Left cardiac atrium (tissue), 4 donors: ENCODE results near the gene HYOU1. TPM values are rescaled to one million over a fixed set of nuclear protein-coding genes. Genes with fewer than 3 reads are reported as not detected.
"Not testable (repeated sequence)": the region's sequence is repeated elsewhere in the genome, so short reads cannot be mapped to it uniquely, and the experiment has no call there.

Experiments
- ATAC-seq, 2 donors: fragments of 200-7000 bp; cut with Tn5 transposase; one replicate each; pipeline ENCODE4 v1.9.1; 2020; ENCODE audit warnings: mild to moderate bottlenecking in 2 of 2, moderate library complexity in 2 of 2
- DNase-seq: peaks from one replicate; pipeline ENCODE4 v3.0.0-alpha.2; 2020
- intact Hi-C, 2 donors: fragments of 100-400 bp; cut with DNase I; formaldehyde crosslinking; loops; one replicate each; pipeline versions ENCODE4 v1.14.1 to v1.15.1; 2022 to 2023
- total RNA-seq, 2 donors: library from RNA; stranded (reverse); fragmentation: NEBNext Ultra II Directional; extraction: Animal tissue kit (Norgen Biotek cat#: 25700); gene quantifications; one replicate each; pipeline ENCODE4 v1.2.1, GENCODE V29; 2021
- donor health status: DM: no; HTN: yes; CAD: no.
- donor health status: DM: no; HTN: yes; CAD: no; lungs with severe emphysema.
- donor health status: DM: yes; HTN: yes; CAD: no.
- donor health status: Dilated cardiomyopathy.

HYOU1 gene
- total RNA-seq, 2 donors from 2014 or later: 114 to 122 TPM

DNA sequence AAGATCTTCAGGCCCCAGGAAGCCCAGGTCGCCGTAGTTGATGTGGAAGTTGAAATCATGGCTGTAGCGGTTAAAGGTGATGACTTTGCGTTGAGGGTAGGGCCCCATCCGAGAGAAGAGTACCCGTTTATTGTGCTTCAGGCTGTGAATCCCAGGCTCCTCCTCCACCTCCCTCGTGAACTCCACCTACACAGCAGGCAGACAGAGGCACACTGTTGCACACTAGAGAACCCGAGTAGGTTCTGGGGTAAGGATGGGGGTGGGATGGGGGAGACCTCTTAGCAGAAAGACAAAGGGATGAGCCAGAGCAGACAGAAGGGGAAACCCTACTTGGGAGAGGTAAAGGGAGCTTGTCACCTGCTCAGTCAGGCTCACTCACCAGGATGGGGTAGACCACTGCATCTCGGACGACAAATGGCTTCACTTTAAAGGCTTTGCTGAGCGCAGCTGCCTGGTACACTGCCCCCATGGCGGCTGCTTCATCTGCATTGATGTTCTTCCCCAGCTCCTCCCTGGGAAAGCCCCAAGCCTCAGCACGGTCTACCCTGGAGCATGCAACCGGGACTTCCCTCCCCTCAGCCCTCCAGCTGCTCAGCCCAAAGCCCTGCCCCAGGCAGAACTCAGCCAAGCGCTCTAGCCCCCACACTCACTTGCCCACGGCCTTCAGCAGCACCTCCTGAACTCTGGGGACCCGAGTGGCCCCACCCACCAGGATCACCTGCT, 5.4 kb downstream of the HYOU1 start:
- intact Hi-C loops: no loop called here
- no peak for ATAC-seq
- DNase-seq: no peak

DNA sequence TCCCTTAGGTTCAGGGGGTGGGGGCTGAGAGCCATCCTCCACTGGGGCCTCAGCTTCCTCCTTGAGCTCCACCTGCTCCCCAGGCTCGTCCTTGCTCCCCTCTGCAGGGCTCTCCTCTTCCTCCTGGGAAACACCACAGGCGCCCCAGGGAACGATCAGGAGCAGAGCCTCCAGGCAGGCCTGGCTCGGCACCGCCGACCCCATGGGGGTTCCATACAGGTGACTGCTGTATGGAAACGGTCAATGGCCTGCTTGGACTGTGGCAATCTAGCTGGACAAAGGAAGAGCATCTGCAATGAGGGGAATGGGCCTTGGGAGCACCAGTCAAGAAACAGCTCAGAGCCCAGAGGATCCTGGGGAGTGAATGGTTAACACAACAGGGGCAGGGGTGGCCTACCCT, 7.9 kb downstream of the HYOU1 start:
- intact Hi-C loops: no loop called here
- ATAC-seq (no peak), DNase-seq (no peak)

DNA sequence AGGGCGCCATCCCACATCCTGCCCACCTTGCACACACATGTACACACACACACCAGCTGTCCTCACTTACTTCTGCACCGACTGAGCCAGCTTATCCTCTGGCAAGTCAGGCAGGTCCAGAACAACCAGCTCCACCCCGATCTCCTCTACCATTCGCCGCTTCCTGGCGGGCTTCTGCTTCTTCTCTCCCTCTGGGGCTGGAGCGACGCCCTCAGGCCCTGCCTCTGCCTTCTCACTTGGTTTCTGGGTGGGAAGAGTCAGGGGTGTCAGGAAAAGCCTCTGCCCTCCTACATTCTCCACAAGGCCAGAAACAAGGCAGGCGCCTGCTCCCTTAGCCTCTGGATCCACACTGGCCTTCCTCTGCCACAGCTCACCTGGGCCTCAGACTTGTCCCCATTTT, 8.4 kb downstream of the HYOU1 start:
- DNase-seq (no peak), ATAC-seq (no peak)
- intact Hi-C loops: no loop called here

DNA sequence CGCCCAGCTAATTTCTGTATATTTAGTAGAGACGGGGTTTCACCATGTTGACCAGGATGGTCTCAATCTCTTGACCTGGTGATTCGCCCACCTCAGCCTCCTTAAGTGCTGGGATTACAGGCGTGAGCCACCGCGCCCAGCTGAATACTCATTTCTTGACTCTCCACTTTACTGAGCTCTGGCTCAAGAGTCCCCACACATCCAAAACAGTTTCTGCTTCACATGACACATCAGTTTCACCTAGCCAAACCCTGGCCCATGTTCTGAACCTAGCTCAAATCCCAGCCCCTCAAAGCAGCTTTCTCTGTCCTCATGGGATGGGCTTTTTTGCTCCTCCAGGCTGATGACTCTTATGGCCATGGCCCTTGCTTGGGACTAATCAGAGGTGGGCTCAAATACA, 9.8 kb downstream of the HYOU1 start:
- ATAC-seq: no peak

DNA sequence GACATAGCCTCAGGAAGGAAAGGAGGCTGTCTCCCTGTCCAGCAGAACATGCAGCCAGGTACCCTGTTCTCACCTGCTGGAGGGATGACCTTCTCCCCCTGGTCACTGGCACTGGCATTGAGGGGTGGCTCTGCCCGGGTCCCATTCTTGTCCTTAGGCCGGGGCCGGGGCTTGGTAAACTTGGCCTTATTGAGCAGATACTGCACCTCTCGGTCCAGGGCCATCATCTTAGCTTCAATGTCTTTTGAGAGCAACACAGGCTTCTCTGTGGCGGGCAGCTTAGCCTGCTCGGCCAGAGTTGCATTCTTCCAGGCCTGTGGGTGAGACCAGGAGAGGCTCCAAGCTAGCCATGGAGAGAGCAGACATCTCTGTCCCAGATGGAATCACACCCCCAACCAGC, 10.5 kb downstream of the HYOU1 start:
- intact Hi-C loops: no loop called here
- no peak for ATAC-seq

More for the DNA sequence above, 9.8 kb downstream of the HYOU1 start:
- intact Hi-C loops: no loop called here
- no peak for DNase-seq

DNA sequence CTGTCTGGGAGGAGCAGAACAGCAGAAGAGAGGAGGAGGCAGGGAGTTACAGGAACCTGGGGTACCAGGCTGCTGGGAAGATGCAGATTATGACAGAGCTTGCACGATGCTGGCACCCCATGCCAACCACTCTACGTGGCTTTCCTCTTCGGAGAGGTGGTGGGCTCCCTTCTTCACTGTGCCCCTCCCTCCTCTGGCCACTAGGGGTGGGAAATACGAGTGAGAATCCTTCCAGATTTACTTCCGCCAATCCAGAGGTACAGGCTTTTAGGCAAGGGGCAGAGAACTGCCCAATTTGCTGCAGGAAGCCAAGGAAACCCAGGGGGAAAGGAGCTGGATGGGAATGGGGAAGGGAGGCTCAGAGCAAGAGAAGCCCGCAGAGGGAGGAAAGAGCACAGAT, 12.3 kb downstream of the HYOU1 start:
- no peak for ATAC-seq
- no peak for DNase-seq
- intact Hi-C loops: no loop called here

More for the DNA sequence above, 10.5 kb downstream of the HYOU1 start:
- DNase-seq: no peak

DNA sequence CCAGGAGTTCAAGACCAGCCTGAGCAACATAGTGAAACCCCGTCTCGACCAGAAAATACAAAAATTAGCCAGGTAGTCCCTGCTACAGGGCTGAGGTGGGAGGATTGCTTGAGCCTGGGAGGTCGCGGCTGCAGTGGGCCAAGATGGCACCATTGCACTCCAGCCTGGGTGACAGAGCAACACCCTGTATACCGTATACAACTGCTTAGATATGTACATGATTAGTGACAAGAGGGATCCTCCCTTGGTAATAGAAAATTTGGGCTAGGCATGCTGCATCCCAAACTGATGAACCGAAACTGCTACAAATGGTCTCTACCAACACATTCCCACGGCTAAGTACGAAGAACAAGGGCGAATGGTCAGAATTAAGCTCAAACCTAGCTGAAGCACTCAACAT, 14.1 kb downstream of the HYOU1 start:
- DNase-seq (no peak), ATAC-seq (no peak)
- intact Hi-C loops: no loop called here

DNA sequence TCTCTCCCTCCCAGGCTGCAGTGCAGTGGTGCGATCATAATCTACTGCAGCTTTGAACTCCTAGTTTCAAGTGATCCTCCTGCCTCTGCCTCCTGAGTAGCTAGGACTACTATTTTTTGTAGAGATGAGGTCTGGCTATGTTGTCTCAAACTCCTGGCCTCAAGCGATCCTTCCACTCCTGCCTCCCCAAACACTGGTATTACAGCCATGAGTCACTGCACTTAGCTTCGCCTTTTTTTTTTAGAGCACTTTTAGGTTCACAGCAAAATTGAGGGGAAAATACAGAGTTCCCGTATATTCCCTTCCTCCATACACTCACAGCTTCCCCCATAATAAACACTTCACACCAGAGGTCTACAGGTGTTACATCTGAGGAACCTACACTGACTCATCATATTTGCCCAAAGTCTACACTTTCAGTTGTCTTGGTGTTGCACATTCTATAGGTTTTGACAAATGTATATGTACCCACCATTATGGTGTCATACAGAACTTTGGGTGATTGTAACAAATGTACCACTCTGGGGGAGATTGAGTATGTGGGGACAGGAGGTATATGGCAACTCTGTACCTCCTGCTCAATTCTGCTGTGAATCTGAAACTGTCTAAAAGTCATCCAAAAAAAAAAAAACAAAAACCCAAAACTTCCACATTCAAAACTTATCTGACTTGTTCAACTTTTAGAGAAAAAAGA, 15.0 kb downstream of the HYOU1 start:
- DNase-seq: no peak
- intact Hi-C loops: no loop called here
- ATAC-seq: no peak

DNA sequence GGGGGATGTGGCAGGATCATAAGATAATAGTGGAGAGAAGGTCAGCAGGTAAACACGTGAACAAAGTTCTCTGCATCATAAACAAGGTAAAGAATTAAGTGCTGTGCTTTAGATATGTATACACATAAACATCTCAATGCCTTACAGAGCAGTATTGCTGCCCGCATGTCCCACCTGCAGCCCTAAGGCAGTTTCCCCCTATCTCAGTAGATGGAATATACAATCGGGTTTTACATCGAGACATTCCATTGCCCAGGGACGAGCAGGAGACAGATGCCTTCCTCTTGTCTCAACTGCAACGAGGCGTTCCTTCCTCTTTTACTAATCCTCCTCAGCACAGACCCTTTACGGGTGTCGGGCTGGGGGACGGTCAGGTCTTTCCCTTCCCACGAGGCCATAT, 17.5 kb downstream of the HYOU1 start:
- DNase-seq, ATAC-seq, intact Hi-C loops: not testable (repeated sequence)

DNA sequence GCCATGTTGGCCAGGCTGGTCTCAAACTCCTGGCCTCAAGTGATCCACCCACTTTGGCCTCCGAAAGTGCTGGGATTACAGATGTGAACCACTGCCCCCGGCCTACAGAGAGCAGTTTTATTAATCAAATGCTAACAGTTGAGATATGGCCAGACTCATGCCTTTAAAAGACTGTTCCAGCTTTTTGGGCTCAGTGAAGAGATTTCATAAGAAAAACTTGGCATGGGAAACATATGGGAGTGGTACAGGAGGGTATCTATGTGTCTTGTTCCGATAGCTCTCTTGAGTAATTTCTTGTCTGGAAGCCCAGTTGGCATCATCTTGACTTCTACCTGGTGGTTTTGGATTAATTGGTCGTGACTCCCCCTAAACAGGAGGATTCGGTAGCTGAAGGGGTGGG, 18.1 kb downstream of the HYOU1 start:
- DNase-seq: no peak
- intact Hi-C loops: no loop called here
- peak in 1 of 2 donors; percentile 72 for ATAC-seq

DNA sequence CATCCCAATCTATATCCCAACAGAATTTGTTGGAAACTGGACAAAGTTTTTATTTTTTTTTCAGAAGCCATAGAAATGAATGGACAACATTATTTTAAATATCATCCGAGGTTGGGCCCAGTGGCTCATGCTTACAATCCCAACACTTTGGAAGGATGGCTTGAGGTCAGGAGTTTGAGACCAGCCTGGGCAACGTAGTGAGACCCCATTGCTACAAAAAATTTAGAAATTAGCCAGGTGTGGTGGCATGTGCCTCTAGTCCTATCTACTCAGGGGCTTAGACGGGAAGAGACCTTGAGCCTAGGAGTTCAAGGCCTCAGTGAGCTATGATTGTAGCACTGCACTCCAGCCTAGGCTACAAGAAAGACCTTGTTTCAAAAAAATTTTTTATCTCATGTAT, 22.2 kb downstream of the HYOU1 start:
- ATAC-seq (no peak), DNase-seq (no peak)
- intact Hi-C loops: no loop called here

DNA sequence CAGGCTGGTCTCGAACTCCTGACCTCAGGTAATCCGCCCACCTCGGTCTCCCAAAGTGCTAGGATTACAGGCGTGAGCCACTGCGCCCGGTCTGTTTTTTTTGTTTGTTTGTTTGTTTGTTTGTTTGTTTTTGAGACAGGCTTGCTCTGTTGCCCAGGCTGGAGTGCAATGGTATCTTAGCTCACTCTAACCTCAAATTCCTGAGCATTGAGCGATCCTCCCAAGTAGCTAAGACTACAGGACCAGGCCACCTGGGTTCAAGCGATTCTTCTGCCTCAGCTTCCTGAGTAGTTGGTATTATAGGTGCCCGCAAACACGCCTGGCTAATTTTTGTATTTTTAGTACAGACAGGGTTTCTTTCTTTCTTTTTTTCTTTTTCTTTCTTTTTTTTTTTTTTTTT, 23.6 kb downstream of the HYOU1 start:
- ATAC-seq, intact Hi-C loops, DNase-seq: not testable (repeated sequence)

DNA sequence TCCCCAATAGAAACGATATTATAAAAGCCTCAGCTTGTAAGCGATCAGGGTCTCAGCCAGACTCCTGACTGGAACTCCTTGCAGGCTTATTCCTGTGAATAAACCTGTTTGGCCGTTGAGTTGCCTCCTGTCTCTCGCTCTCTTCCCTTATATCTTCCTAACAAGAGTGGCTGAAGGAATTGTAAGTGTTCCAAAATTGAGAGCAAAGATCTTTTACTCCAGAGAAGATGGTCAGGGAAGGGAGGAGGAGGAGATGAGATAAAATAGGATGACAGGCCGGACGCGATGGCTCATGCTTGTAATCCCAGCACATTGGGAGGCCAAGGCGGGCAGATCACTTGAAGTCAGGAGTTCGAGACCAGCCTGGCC, 25.1 kb downstream of the HYOU1 start:
- no peak for DNase-seq
- intact Hi-C loops: no loop called here
- ATAC-seq: no peak

DNA sequence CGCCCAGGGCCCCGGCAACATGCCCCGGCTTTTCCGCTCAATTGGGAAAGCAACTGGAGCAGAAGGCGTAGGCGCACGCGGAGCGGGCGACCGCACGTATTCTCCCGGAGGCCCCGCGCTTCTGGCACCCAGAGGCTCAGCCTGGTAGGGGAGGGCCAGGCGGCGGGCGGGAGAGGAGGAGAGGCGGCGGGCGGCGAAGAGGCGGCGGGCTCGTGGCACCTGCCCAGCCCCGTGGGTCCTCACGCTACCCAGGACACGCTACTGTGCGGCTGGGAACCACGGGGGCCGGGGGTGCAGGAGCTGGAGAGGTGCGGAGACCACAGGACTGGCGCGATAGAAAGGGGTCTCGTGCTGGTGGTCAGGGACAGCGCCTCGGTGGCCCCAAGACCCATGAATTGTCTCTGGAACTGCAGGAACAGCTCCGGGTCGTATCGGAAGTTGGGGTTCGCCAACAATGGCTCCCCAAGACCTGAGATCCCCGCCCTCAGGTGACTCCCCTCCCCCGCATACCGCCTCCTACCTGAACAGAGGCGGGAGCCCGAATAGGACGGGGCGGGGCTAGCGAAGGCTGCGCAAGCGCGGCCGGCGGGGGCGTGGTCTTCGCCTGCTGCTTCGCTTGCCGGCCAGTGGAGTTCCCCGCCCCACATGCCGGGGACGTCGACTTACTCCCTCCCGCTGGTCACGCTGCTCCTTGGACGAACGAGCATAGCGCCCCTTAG, 26.5 kb downstream of the HYOU1 start, which contains the start of gene SLC37A4:
Gene SLC37A4 (minus strand): TSS at position 549 of the 719 bp plus-strand sequence.
- intact Hi-C loops: no loop called here
- peak; percentile 96 to 98 for ATAC-seq
- peak; percentile 98 for DNase-seq

DNA sequence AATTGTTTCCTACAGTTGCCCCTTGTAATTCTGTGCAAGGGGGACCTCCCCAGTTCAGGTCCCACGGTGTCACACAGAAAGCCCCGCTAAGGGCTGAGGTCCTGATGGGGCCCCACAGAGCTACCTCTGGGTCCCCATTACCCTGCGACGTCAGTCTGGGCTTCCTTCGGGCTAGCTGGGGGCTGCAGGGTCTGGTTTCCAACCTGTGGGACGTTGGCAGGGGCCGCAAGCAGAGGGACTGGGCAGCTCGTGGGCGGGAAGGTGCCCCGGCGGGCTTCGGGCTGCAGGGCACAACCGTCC, 27.0 kb downstream of the HYOU1 start:
- ATAC-seq (no peak), DNase-seq (no peak)
- intact Hi-C loops: no loop called here

DNA sequence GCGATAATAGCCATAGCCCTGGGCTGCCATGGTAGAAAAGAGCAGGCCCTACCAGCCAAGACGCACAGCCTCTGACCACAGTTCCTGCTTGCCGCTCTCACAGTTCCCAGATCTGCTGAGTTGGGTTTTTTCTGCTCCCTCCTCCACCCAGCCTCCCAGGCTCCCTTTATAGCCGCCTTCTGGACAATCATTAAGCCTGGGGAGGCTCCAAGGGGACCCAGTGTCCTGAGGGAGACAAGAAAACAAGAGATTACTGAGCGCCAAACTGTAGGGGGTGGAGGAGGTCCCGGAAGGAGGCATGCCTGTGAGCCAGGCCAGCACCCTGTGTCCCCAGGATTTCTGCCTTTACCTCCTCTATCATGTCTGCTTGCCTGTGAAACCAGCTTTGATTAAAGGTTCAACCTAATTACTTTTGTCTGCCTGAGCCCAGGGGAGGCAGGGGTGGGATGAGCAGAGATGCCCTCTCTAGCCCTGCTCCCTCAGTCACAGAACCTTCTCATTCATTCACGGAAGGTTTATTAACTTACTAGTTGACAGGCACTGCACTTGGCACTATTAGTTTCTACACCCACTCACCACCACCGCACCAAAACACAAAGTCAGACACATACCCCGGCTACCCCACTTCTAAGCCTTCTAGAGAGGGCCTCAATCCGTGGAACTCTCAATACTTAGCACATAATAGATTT, 27.5 kb downstream of the HYOU1 start:
- intact Hi-C loops: no loop called here
- DNase-seq (no peak), ATAC-seq (peak; percentile 2 to 5)

DNA sequence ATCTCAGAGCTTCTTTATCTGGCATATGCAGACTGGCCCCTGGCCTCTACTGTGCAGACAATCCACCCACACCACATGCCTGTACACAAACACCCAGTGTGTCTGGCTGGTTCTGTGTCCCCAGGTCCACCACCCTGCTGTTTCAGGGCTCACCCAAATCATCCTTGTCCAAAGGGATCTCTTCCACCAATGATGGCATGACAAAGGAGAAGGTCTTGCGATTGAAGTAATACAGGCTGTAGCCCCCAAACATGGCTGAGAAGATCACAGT, 28.0 kb downstream of the HYOU1 start:
- intact Hi-C loops: no loop called here
- DNase-seq (no peak), ATAC-seq (no peak)

DNA sequence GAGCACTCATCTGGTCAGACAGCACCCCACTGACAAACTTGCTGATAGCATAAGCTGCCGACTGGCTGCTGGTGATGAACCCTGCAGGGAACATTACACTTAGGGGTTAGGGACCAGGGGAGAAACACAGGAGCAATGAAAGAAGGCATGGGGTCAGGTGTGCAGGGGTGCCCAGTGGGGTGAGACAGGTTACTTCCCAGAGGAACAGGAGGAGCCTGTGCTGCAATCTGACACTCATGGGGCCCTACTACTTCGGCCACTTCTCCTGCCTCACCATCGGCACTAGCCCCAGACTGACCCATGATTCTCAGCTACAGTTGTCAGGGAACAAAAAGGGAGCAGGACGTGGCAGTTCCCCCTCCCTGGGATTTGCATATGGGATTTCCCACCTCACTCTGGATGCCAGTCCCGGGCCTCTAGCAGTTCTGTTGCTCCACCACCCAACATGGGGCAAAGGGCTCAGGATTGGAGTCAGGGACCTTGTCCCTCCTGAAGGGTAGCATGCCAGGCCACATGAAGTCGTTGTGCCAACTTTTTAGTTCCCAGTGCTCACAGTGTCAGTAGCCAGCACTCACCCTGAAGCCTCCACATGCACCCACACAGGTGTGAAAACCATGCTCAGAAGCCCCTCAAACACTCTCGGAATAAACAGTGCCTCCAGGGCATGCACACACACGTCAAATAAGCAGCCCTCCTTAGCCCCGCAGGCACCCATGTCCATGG, 28.5 kb downstream of the HYOU1 start:
- intact Hi-C loops: no loop called here
- no peak for ATAC-seq
- no peak for DNase-seq

DNA sequence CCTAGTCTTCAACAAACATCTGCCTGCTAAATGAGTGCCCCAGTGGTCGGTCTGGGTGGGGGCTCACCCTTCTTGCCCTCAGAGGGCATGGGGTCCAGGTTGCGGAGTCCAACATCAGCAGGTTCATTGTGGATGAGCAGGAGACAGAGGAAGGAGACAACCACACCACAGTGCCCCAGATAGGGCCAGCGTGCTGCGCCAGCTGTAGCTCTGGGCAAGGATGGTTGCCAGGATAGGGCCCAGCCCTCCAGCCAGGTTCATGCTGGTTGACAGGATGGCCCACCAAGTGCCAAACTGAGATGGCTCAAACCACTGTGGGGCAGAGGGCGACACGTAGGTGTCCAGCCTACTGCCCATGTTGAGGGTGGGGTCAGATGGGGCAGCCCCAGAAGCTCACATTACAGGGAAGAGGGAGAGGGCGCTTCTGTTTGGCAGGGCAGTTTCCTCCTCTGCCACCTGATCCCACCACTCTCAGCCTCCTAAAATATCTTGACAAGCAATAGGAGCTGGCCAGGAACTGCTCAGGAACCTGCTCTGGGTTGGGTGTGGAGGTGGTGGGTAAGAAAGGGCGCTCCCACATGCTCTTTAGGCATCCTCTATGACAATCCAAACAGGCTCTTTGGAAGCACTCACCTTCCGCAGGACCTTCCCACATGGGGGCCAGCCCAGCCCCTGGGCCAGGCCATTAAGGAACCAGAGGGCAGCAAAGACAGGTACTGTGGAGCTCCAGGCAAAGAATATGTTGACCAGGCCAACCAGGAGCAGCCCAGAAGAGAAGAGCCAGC, 29.3 kb downstream of the HYOU1 start:
- ATAC-seq (no peak), DNase-seq (no peak)
- intact Hi-C loops: no loop called here
